GM19351 (cell line): ENCODE data around the gene HK3.

Experiments
- ATAC-seq: cut with Tn5 transposase; IDR thresholded peaks from one replicate; pipeline ENCODE4 v1.9.1; 2021; ENCODE audit warnings: mild to moderate bottlenecking, moderate library complexity; ENCODE audit not compliant: unreplicated experiment

The HK3 gene

GRCh38 chr5:176899296-176899891 is at the start of gene HK3:
Gene HK3, minus strand, starts transcription at chr5:176899346. Its CDS starts 3,187 bp downstream, at chr5:176896159.
- no peak for ATAC-seq

DNA sequence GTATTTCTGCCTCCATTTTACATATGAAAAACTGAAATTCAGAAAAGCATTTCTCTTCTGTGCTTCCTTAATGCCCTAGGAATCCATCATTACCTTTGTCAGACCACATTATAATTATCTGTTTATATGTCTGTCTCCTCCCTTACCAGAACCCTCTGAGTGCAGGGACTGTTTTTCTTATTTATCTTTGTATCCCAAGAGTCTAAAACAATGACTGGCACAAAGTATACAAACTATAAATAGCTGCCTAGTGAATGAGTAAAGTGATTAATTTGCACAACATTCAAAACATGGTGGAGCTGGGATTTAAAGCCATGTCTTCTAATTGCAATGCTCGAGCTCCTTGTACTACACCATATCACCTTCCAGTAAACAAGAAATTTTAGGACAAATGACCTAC is 49.3 kb upstream of the HK3 start:
- no peak for ATAC-seq

DNA sequence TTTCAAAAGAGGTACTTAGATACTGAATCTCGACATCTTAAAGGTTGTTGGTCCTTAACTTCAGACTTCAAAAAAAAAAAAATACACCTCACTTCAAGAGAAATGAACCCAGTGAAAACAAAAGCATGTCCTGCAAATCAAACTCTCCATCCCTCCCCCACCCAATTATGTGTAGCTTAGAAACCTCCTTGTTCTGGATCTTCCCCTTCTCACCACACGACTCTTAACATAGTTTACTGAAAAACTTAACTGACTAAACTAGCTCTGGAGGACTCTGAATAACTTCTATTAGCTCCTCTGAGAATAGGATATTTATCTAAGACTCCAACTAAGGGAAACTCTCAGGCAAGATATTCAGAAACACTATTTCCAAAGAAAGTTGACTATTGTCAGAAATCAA is 48.7 kb upstream of the HK3 start:
- ATAC-seq, result no peak

GRCh38 chr5:176944268-176944667 is 45.1 kb upstream of the HK3 start:
- no peak for ATAC-seq

GRCh38 chr5:176943816-176944215 is 44.7 kb upstream of the HK3 start:
- no peak for ATAC-seq

DNA sequence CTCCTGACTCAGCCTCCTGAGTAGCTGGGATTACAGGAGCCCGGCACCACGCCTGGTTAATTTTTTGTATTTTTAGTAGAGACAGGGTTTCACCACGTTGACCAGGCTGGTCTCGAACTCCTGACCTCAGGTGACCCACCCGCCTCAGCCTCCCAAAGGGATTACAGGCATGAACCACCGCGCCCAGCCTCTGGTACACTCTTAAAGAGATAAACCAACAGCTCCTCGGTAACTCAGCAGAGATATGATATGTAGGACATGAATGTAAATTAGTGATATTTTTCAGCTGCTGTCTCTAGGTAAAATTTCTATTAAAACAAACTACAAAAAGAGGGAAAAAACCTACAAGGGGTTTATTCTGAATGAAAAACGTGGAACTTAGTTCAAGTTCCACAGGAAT is 42.8 kb upstream of the HK3 start:
- no peak for ATAC-seq

- no peak for ATAC-seq
These were observed 39.3 kb upstream of the HK3 start for GRCh38 chr5:176938472-176938871.

DNA sequence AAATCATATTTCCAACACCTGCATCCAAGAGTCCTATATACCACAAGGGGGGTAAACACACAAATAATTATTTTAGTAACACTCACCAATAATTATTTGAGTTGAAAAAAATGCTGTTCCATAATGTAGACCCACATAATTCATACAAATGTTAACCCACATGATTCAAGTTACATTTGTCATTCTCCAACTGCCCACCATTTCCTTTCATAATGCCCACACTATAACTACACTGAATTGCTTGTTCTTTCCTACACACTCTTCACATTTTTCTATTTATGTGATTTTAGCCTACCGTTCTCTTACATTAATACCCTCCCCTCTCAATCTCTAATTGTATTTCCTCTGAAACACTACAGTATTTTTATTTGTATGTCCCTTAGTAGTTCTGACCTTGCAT is 35.9 kb upstream of the HK3 start:
- no peak for ATAC-seq

DNA sequence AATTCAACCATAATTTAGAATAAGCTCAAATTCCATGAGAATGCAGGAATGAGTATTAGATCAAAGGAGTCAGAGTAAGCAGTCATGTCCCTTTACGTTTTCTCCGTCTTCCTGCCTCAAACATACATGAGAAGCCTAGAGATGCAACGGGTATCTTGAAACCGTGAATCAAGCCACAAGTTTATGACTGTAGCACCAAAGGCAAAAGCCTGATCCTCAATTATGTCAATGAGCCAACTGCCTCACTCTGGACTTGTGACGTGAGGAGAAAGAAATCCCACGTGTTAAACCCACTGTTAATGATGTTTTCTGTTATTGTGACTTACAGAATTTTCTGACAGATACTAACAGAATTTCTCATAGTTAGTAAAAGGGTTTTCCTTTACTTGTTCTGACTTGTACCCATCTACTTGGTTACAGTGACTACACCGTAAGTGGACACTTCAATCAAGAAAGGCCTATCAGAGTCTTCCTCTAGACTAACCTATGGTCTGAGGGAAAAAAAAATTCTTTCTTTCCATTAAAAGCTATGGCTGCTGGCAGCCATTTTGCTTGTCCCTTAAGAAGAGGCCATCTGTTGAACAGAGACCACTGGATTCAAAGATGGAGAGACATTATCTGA is 35.3 kb upstream of the HK3 start:
- ATAC-seq, result no peak

- ATAC-seq, result no peak
These were observed 30.5 kb upstream of the HK3 start for GRCh38 chr5:176929654-176930053.

DNA sequence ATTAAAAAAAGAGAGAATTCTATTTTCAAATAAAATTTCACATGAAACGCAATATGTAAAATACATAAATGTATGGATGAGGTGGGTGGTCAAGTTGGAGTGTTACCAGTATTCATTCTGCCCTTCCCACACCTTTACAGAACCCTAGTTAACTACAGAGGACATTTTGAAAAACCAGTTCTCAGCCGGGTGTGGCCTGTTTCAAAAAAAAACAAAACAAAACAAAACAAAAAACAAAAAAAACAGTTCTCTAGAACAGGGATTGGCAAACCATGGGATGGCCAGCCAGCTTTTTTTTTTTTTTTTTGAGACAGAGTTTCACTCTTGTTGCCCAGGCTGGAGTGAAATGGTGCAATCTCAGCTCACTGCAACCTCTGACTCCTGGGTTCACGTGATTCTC is 28.4 kb upstream of the HK3 start:
- ATAC-seq, result no peak

- no peak for ATAC-seq
These were observed 23.7 kb upstream of the HK3 start for GRCh38 chr5:176922817-176923216.

- no peak for ATAC-seq
These were observed 22.6 kb upstream of the HK3 start for GRCh38 chr5:176921714-176922113.

- ATAC-seq, result no peak
These were observed 19.5 kb upstream of the HK3 start for GRCh38 chr5:176918613-176919012.

- ATAC-seq, result no peak
These were observed 17.2 kb upstream of the HK3 start for GRCh38 chr5:176916337-176916736.

GRCh38 chr5:176915906-176916305 is 16.8 kb upstream of the HK3 start:
- no peak for ATAC-seq

GRCh38 chr5:176912115-176912514 is 13.0 kb upstream of the HK3 start:
- no peak for ATAC-seq

GRCh38 chr5:176908675-176909368 is 9.7 kb upstream of the HK3 start:
- no peak for ATAC-seq

- no peak for ATAC-seq
These were observed 7.7 kb upstream of the HK3 start for GRCh38 chr5:176906796-176907195.

DNA sequence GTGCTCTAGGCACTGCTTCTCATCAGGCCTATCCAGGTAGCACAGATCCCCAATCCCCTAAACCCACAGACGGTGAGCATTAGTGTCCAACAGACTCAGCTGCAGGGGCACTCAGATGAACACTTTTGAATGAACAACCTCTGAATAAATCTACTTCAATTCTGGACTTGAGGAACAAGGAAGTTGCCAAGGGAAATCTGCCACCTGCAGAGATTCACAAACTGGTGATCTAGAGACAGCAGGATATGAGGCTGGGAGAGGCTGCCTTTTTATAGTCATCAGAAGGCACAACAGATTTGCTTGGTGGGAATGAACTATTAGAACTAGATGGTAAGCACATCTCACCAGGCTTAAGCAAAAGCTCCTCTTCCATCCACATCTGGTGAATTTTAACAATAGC is 7.0 kb upstream of the HK3 start:
- ATAC-seq, result no peak

GRCh38 chr5:176904276-176904675 is 5.1 kb upstream of the HK3 start:
- ATAC-seq, result no peak

GRCh38 chr5:176902911-176903664 is 3.9 kb upstream of the HK3 start:
- ATAC-seq, result no peak
